HT1080 (cell line): ENCODE measurements around the gene POLE4. TPM values are rescaled to one million over a fixed set of nuclear protein-coding genes. Genes with fewer than 3 reads are reported as not detected.

Source experiments
- DNase-seq: peaks from one replicate; pipeline ENCODE4 v3.0.0-alpha.2; 2015; ENCODE audit warnings: low read depth
- total RNA-seq: library from RNA; depleted of rRNA; stranded (reverse); fragments of >200 nt; shearing (Covaris generic); gene quantifications from 2 replicates; pipeline ENCODE4 v1.2.3, GENCODE V29; 2014

Gene POLE4
- total RNA-seq, 1 experiment from 2014 or later = 49.3 TPM

- no peak for DNase-seq
Observed at GRCh38 chr2:74939919-74940812, 18.3 kb upstream of the POLE4 start.

- no peak for DNase-seq
Observed at GRCh38 chr2:74941284-74941683, 17.2 kb upstream of the POLE4 start.

GRCh38 chr2:74942263-74942662 is 16.2 kb upstream of the POLE4 start:
- no peak for DNase-seq

GRCh38 chr2:74944987-74945787 is 13.3 kb upstream of the POLE4 start:
- DNase-seq = peak; percentile 59

GRCh38 chr2:74945788-74946331 is 12.6 kb upstream of the POLE4 start:
- no peak for DNase-seq

GRCh38 chr2:74947703-74948102 is 10.7 kb upstream of the POLE4 start:
- no peak for DNase-seq

- no peak for DNase-seq
Observed at GRCh38 chr2:74948779-74949178, 9.7 kb upstream of the POLE4 start.

GRCh38 chr2:74951211-74951754 is 7.2 kb upstream of the POLE4 start:
- no peak for DNase-seq

- no peak for DNase-seq
Observed at GRCh38 chr2:74952575-74952974, 5.9 kb upstream of the POLE4 start.

GRCh38 chr2:74953796-74954499 is 4.5 kb upstream of the POLE4 start:
- DNase-seq = no peak

GRCh38 chr2:74954500-74954874 is 4.0 kb upstream of the POLE4 start:
- no peak for DNase-seq

- DNase-seq = no peak
Observed at GRCh38 chr2:74957886-74958273, 563 bp upstream of the POLE4 start.

GRCh38 chr2:74959106-74959751 is 786 bp downstream of the POLE4 start:
- no peak for DNase-seq

GRCh38 chr2:74966887-74967286 is 8.4 kb downstream of the POLE4 start:
- DNase-seq = no peak

GRCh38 chr2:74975016-74975415 is 16.6 kb downstream of the POLE4 start:
- DNase-seq = no peak

GRCh38 chr2:74979844-74980243 is 21.4 kb downstream of the POLE4 start:
- no peak for DNase-seq

GRCh38 chr2:74982577-74982976 is 24.1 kb downstream of the POLE4 start:
- DNase-seq = peak; percentile 37

GRCh38 chr2:74983631-74984392 is 25.4 kb downstream of the POLE4 start:
- no peak for DNase-seq

GRCh38 chr2:74984947-74985637 is 26.6 kb downstream of the POLE4 start:
- no peak for DNase-seq
